K562 (cell line): Measurements from ENCODE around the gene AGPAT3. TPM values are rescaled to one million over a fixed set of nuclear protein-coding genes. Genes with fewer than 3 reads are reported as not detected.

Experiments
- CHD7 ChIP-seq: fragments of 200-600 bp; sonication (generic); IDR thresholded peaks from one replicate; pipeline ENCODE4 v1.6.1; 2012; ENCODE audit warnings: mild to moderate bottlenecking, low read depth, low read length, inconsistent platforms
- CREB5 ChIP-seq: fragments of 250-450 bp; sonication (Bioruptor Pico); IDR thresholded peaks from 2 replicates; pipeline ENCODE4 v1.5.0; 2020; ENCODE audit warnings: mild to moderate bottlenecking
- E2F3 ChIP-seq: fragments of 250-450 bp; sonication (Bioruptor Pico); IDR thresholded peaks from 2 replicates; pipeline ENCODE4 v1.4.0; 2020; ENCODE audit warnings: mild to moderate bottlenecking
- GATAD2B ChIP-seq: fragments of 450-650 bp; IDR thresholded peaks from 2 replicates; pipeline ENCODE4 v1.6.1; 2017; ENCODE audit warnings: mild to moderate bottlenecking, borderline replicate concordance
- HSF4 ChIP-seq: fragments of 250-450 bp; sonication (Bioruptor Pico); IDR thresholded peaks from 2 replicates; pipeline ENCODE4 v2.1.2; 2022; ENCODE audit warnings: mild to moderate bottlenecking, moderate library complexity, borderline replicate concordance
- MLLT1 ChIP-seq, 2 experiments: fragments of 450-650 bp; IDR thresholded peaks; 2 replicates each; pipeline ENCODE4 v1.6.1; 2016
- PHF8 ChIP-seq: fragments of 200-600 bp; sonication (generic); IDR thresholded peaks from 2 replicates; pipeline ENCODE4 v1.6.1; 2012; ENCODE audit warnings: mixed run types, mild to moderate bottlenecking, inconsistent platforms, low read length, moderate library complexity, borderline replicate concordance
- RBM17 ChIP-seq: fragments of 200-400 bp; formaldehyde crosslinking; IDR thresholded peaks from 2 replicates; pipeline ENCODE4 v1.6.1; 2017; ENCODE audit warnings: low read depth, mild to moderate bottlenecking, low read length, borderline replicate concordance
- ZBED1 ChIP-seq: IDR thresholded peaks from 2 replicates; pipeline ENCODE4 v1.6.1; 2014
- ZKSCAN3 ChIP-seq: fragments of 250-450 bp; sonication (Bioruptor Pico); IDR thresholded peaks from 2 replicates; pipeline ENCODE4 v1.4.0; 2020
- ZNF280B ChIP-seq: fragments of 250-450 bp; sonication (Bioruptor Pico); IDR thresholded peaks from 2 replicates; pipeline ENCODE4 v1.5.1; 2021; ENCODE audit warnings: mild to moderate bottlenecking
- ZNF41 ChIP-seq: fragments of 250-450 bp; sonication (Bioruptor Pico); conservative IDR thresholded peaks from 2 replicates; pipeline ENCODE4 v1.4.0; 2020; ENCODE audit warnings: mild to moderate bottlenecking
- polyA plus RNA-seq, 8 experiments: library from polyadenylated mRNA; depleted of rRNA in 4 of 8; stranded (reverse) in 5 of 8; unstranded in 3 of 8; fragments of >200 nt; fragmentation: Nextera tagmentation in 2 of 8; fragmentation: Illumina TruSeq in 1 of 8; extraction: Ambion mirVana in 2 of 8; extraction: Trizol in 1 of 8; gene quantifications; 2 replicates each; pipeline versions ENCODE4 v1.2.1 to v1.2.3, GENCODE V29; 2011 to 2014; ENCODE audit warnings: inconsistent platforms in 1 of 8, missing spikeins in 1 of 8
- total RNA-seq, 7 experiments: library from RNA; depleted of rRNA in 6 of 7; stranded (reverse); fragments of >200 nt in 6 of 7; fragmentation: Illumina TruSeq in 2 of 7; extraction: Trizol in 2 of 7; gene quantifications; 2 replicates each; pipeline versions ENCODE4 v1.2.1 to v1.2.3, GENCODE V29; 2011 to 2021; ENCODE audit warnings: low replicate concordance in 1 of 7

The AGPAT3 gene
- total and polyA plus RNA-seq, 9 of the 15 experiments (the other 6 are each of a cell fraction or from before 2014, with no cell fraction given): 1.5 to 88.4 (median 35.7) TPM

- TF ChIP-seq CHD7: no peak
- no peak for TF ChIP-seq HSF4 (CRISPR knock-in tag)
- peak in 1 of 2 experiments; percentile 98; a peak in 3 of 4 replicates for TF ChIP-seq MLLT1 (IDR thresholded peaks at IDR 0.05)
- peak; percentile 33; the same call in 1 of the 2 replicates for TF ChIP-seq ZBED1
- no peak for TF ChIP-seq CREB5 (CRISPR knock-in tag)
- no peak for TF ChIP-seq ZNF41
- peak; percentile 30; the same call in 1 of the 2 replicates for TF ChIP-seq PHF8
- TF ChIP-seq ZKSCAN3 (CRISPR knock-in tag): no peak
- TF ChIP-seq E2F3: no peak
- peak; percentile 92 for TF ChIP-seq GATAD2B
- TF ChIP-seq RBM17: no peak
- no peak for TF ChIP-seq ZNF280B (CRISPR knock-in tag)
Observed at GRCh38 chr21:43938751-43939442, 73.9 kb downstream of the AGPAT3 start (continued).
